ENCODE data around the gene OSBPL10.

DNA sequence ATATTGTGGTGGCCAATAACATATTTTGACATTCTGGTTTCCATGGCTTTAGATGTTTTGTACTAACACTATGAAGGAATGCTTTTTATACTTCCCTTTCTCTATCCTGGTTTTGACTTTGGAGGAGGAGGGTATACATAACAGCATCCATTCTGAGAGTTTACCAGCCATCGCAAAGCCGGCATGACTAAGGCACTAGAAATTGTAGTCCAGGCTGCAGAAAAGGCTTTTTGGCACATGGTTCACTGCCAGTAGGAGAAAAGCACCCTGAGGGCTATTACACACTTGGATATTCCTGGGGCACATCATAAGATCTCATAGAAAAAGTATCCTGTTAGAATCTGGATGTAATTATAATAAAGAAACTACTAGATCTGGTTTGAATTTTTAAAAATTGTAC, 346.6 kb downstream of the OSBPL10 start:
- TF ChIP-seq, protein P1, sequence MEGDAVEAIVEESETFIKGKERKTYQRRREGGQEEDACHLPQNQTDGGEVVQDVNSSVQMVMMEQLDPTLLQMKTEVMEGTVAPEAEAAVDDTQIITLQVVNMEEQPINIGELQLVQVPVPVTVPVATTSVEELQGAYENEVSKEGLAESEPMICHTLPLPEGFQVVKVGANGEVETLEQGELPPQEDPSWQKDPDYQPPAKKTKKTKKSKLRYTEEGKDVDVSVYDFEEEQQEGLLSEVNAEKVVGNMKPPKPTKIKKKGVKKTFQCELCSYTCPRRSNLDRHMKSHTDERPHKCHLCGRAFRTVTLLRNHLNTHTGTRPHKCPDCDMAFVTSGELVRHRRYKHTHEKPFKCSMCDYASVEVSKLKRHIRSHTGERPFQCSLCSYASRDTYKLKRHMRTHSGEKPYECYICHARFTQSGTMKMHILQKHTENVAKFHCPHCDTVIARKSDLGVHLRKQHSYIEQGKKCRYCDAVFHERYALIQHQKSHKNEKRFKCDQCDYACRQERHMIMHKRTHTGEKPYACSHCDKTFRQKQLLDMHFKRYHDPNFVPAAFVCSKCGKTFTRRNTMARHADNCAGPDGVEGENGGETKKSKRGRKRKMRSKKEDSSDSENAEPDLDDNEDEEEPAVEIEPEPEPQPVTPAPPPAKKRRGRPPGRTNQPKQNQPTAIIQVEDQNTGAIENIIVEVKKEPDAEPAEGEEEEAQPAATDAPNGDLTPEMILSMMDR (IDR thresholded peaks at IDR 0.05) = no peak
- TF ChIP-seq POLR2A (IDR thresholded peaks at IDR 0.05) = no peak

All from prostate gland (tissue), 2 donors.